HepG2 (cell line): Measurements from ENCODE around the gene TM9SF4.

ENCODE experiments used
- ATAD3A ChIP-seq: sonication (generic); formaldehyde crosslinking; IDR thresholded peaks from 2 replicates; pipeline ENCODE4 v1.4.0; 2020; ENCODE audit warnings: missing genetic modification reagents
- ZNF550 ChIP-seq: sonication (generic); formaldehyde crosslinking; IDR thresholded peaks from 2 replicates; pipeline ENCODE4 v1.4.0; 2020; ENCODE audit warnings: mild to moderate bottlenecking, missing genetic modification reagents, borderline replicate concordance

DNA sequence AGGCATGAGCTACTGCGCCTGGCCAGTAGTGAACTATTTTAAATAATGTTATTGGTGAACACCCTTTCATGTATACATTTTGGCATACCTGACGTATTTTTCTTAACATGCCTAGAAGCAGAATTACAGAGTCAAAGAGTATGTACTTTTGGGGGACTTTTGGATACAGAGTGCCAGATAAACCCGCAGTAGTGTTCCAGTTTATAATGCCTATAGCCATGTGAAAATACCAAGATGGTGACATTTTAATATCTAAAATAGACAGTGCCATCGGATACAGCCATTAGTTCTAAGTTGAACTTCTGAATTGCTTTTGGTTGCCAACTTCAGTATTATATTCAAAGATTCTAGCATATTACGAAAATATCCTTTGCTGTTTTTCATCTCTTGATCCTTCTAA is 20.3 kb downstream of the TM9SF4 start:
- TF ChIP-seq ATAD3A (CRISPR knock-in tag) (no peak), ZNF550 (CRISPR knock-in tag) (no peak)
